Natural killer cell (primary cell): ENCODE measurements around the gene ARHGEF4. TPM values are rescaled to one million over a fixed set of nuclear protein-coding genes. Genes with fewer than 3 reads are reported as not detected.

Source experiments
- ATAC-seq, 3 donors: fragments of 150-1000 bp in 2 of 3; fragments of 200-7000 bp in 1 of 3; cut with Tn5 transposase; 1 replicate in 1 of 3; 2 replicates in 2 of 3; pipeline ENCODE4 v1.10.0; 2021; ENCODE audit warnings: mild to moderate bottlenecking in 2 of 3, moderate library complexity in 2 of 3
- DNase-seq, 2 donors: peaks; one replicate each; pipeline versions ENCODE4 v3.0.0 to v3.0.0-alpha.2; 2013 to 2021; ENCODE audit warnings: mixed read lengths in 1 of 2
- H3K27ac ChIP-seq: one replicate; pipeline ENCODE4 v1.5.1; 2013; ENCODE audit warnings: mild to moderate bottlenecking, low read length
- H3K27me3 ChIP-seq: one replicate; pipeline ENCODE4 v1.6.1; 2013; ENCODE audit warnings: low read length; ENCODE audit not compliant: control insufficient read depth, insufficient read depth
- H3K36me3 ChIP-seq: one replicate; pipeline ENCODE4 v1.6.1; 2013; ENCODE audit warnings: low read length; ENCODE audit not compliant: control insufficient read depth, insufficient read depth
- H3K4me1 ChIP-seq: one replicate; pipeline ENCODE4 v1.6.1; 2013; ENCODE audit warnings: low read length; ENCODE audit not compliant: control insufficient read depth, insufficient read depth
- H3K4me3 ChIP-seq: one replicate; pipeline ENCODE4 v1.5.1; 2013; ENCODE audit warnings: low read length
- H3K9me3 ChIP-seq: one replicate; pipeline ENCODE4 v1.6.1; 2013; ENCODE audit warnings: low read length; ENCODE audit not compliant: control insufficient read depth, insufficient read depth
- H3K27ac Mint-ChIP-seq, 2 donors: one replicate each; pipeline ENCODE4 v1.8.0; 2022; ENCODE audit warnings: mild to moderate bottlenecking in 2 of 2, mixed read lengths in 2 of 2, moderate library complexity in 1 of 2
- H3K27me3 Mint-ChIP-seq, 2 donors: one replicate each; pipeline ENCODE4 v1.8.0; 2022; ENCODE audit warnings: low read depth in 2 of 2, mixed read lengths in 2 of 2
- H3K36me3 Mint-ChIP-seq: one replicate; pipeline ENCODE4 v1.8.0; 2022; ENCODE audit warnings: mixed read lengths
- H3K4me1 Mint-ChIP-seq, 2 donors: one replicate each; pipeline ENCODE4 v1.8.0; 2022; ENCODE audit warnings: mixed read lengths in 2 of 2
- H3K4me3 Mint-ChIP-seq: one replicate; pipeline ENCODE4 v1.8.0; 2022; ENCODE audit warnings: mild to moderate bottlenecking, moderate library complexity, mixed read lengths
- H3K9me3 Mint-ChIP-seq, 2 donors: one replicate each; pipeline ENCODE4 v1.8.0; 2022; ENCODE audit warnings: mixed read lengths in 2 of 2
- WGBS: methylation state at CpG from one replicate; pipeline ENCODE4 v1.1.7; 2013; ENCODE audit warnings: missing lambda C conversion rate; ENCODE audit not compliant: insufficient coverage; 5-methylcytosine and 5-hydroxymethylcytosine counted together
- intact Hi-C: fragments of 100-400 bp; cut with micrococcal nuclease; formaldehyde crosslinking; loops from one replicate; pipeline ENCODE4 v1.14.2; 2022
- total RNA-seq, 4 donors: library from RNA; stranded (reverse); fragments of 120-200 nt in 1 of 4; gene quantifications; one replicate each; pipeline versions ENCODE4 v1.2.3 to v1.2.4, GENCODE V29; 2013 to 2022
- TF ChIP-seq, protein P1 (sequence below): fragments of 200-600 bp; IDR thresholded peaks from one replicate; pipeline ENCODE4 v1.8.0; 2022; ENCODE audit warnings: antibody characterized with exemption

Gene ARHGEF4
- total RNA-seq, 3 donors from 2014 or later (not counting 1 experiment from before 2014, with no cell fraction given), result 0.11 TPM; not detected in 2

DNA sequence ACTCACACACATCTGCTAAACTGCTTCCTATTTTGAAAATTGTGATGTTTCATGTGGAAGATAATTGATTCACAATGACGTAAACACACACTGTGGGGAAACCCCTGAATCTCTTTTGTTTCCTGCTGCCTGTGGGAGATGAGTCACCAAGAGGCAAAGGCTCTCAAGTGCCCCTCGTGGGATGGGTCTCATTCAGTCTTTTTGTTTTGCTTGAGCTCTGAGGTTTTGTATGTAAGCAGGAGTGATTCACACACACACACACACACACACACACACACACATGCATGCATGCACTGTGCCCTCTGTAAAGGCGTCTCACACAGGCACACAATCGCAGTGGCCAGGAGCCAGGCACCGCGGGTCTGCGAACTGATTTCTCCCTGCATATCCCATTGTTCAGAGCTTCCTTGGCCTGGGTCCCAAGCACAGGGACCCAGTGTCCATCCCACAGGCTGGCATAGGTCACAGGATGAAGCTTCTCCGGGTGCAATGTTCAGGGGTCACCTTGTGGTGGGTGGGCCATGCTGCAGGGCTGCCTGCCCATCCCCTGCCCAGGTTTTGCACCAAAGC lies 12.1 kb upstream of the ARHGEF4 start:
- intact Hi-C loops, result no loop called here
- H3K27me3 Mint-ChIP-seq, result no peaks in the 10 kb centered on the region

DNA sequence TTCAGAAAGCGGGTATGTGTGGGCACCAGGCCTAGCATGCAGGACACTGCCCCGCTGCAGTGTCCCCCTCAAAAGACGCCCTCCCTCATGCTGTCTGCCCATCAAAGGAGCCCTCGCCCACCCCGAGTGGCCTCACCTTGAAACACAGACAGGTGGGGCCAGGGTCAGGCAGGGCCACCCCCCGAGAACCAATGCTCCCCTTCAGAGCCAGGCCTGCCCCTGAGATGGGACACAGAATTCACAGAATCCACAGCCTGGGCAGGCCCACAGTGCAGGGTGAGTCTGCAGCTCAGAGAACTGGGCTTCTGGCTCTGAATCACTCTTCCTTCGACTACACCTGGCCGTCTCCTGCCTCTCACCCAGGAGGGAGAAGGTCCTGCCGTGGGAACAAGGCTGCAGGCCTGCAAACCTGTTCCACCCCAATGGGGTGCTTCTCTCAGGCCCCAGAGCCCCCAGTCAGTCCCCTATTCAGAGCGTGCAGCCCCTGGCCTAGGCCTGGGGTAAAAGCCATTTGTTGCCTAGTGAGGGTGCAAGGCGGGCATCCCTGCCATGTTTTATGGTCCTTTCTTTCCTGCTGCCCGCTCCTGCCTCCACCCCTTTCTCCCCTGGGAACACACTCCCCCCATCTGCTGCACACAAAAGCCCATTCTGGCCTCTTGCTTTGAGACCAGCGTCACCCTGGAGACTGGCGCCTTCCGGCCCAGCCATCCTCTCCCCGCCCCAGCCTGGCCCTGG lies 11.3 kb upstream of the ARHGEF4 start:
- no peak for ATAC-seq
- Mint-ChIP-seq H3K9me3 (no peaks in the 10 kb centered on the region), H3K36me3 (no peaks in the 10 kb centered on the region), H3K27me3 (peaks cover 0 to under 1% of the 10 kb centered on the region in 2 donors), H3K4me1 (peaks cover 7 to 13% of the 10 kb centered on the region in 2 donors), H3K4me3 (no peak overlapping the region), H3K27ac (peak overlapping the region in 1 of 2 donors; percentile 92)
- Histone ChIP-seq H3K27ac (no peak overlapping the region), H3K4me1 (peaks cover 17% of the 10 kb centered on the region), H3K9me3 (no peaks in the 10 kb centered on the region), H3K36me3 (no peaks in the 10 kb centered on the region), H3K27me3 (no peaks in the 10 kb centered on the region), H3K4me3 (no peak overlapping the region)
- intact Hi-C loops, result no loop called here
- 93% methylated on average over 16 of the region's 16 CpGs for WGBS
- no peak for DNase-seq
- TF ChIP-seq, protein P1, sequence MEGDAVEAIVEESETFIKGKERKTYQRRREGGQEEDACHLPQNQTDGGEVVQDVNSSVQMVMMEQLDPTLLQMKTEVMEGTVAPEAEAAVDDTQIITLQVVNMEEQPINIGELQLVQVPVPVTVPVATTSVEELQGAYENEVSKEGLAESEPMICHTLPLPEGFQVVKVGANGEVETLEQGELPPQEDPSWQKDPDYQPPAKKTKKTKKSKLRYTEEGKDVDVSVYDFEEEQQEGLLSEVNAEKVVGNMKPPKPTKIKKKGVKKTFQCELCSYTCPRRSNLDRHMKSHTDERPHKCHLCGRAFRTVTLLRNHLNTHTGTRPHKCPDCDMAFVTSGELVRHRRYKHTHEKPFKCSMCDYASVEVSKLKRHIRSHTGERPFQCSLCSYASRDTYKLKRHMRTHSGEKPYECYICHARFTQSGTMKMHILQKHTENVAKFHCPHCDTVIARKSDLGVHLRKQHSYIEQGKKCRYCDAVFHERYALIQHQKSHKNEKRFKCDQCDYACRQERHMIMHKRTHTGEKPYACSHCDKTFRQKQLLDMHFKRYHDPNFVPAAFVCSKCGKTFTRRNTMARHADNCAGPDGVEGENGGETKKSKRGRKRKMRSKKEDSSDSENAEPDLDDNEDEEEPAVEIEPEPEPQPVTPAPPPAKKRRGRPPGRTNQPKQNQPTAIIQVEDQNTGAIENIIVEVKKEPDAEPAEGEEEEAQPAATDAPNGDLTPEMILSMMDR, result no peak

More for the DNA sequence above, 12.1 kb upstream of the ARHGEF4 start:
- ATAC-seq (peak; percentile 84 to 91 (median 90)), DNase-seq (peak; percentile 29 to 87)
- no peak overlapping the region for H3K4me3 Mint-ChIP-seq
- H3K4me1 ChIP-seq, result peaks cover 17% of the 10 kb centered on the region
- H3K36me3 Mint-ChIP-seq, result no peaks in the 10 kb centered on the region
- 67% methylated on average over 7 of the region's 8 CpGs for WGBS
- no peak overlapping the region for H3K27ac ChIP-seq
- peaks cover 7 to 13% of the 10 kb centered on the region in 2 donors for H3K4me1 Mint-ChIP-seq
- H3K27ac Mint-ChIP-seq, result peak overlapping the region; percentile 66 to 92
- no peaks in the 10 kb centered on the region for H3K27me3 ChIP-seq
- H3K36me3 ChIP-seq, result no peaks in the 10 kb centered on the region
- no peak overlapping the region for H3K4me3 ChIP-seq
- TF ChIP-seq, protein P1, result no peak
- H3K9me3 ChIP-seq, result no peaks in the 10 kb centered on the region
- H3K9me3 Mint-ChIP-seq, result no peaks in the 10 kb centered on the region

DNA sequence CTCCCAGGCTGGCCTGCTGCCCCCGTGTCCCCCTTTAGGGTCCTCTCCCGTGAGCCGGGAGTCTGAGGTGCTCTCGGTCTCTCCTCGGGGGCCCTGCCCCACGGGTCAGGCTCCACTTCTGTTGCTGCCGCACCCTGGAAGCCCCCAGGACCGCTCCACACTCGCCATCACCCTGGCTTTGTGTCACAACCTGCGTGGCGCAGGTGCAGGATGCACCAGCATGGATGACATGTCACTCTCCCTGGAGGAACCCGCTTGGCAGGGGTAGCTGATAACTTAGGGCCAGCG lies 10.8 kb upstream of the ARHGEF4 start:
- H3K27me3 ChIP-seq, result no peaks in the 10 kb centered on the region
- intact Hi-C loops, result no loop called here
- Mint-ChIP-seq H3K27ac (peak overlapping the region in 1 of 2 donors; percentile 92), H3K4me3 (no peak overlapping the region), H3K4me1 (peaks cover 7 to 13% of the 10 kb centered on the region in 2 donors), H3K9me3 (no peaks in the 10 kb centered on the region), H3K36me3 (no peaks in the 10 kb centered on the region), H3K27me3 (peaks cover 0 to 3% of the 10 kb centered on the region in 2 donors)
- no peak for ATAC-seq
- no peak for DNase-seq
- no peaks in the 10 kb centered on the region for H3K9me3 ChIP-seq
- H3K4me1 ChIP-seq, result peaks cover 17% of the 10 kb centered on the region
- no peak overlapping the region for H3K27ac ChIP-seq
- no peak overlapping the region for H3K4me3 ChIP-seq
- TF ChIP-seq, protein P1, result no peak
- WGBS, result 90% methylated on average over 13 of the region's 13 CpGs
- H3K36me3 ChIP-seq, result no peaks in the 10 kb centered on the region
